GM12801 (cell line): ENCODE data around the gene KCNIP1.

Experiments
- CTCF ChIP-seq: IDR thresholded peaks from one replicate; pipeline ENCODE4 v1.5.1; 2011; ENCODE audit warnings: control low read depth; ENCODE audit not compliant: insufficient read length; ENCODE audit errors: extremely low read depth

Gene KCNIP1

GRCh38 chr5:170751631-170752030 is 247.8 kb downstream of the KCNIP1 start:
- TF ChIP-seq CTCF = no peak

- TF ChIP-seq CTCF = no peak
Observed at GRCh38 chr5:170752257-170753215, 248.7 kb downstream of the KCNIP1 start.

DNA sequence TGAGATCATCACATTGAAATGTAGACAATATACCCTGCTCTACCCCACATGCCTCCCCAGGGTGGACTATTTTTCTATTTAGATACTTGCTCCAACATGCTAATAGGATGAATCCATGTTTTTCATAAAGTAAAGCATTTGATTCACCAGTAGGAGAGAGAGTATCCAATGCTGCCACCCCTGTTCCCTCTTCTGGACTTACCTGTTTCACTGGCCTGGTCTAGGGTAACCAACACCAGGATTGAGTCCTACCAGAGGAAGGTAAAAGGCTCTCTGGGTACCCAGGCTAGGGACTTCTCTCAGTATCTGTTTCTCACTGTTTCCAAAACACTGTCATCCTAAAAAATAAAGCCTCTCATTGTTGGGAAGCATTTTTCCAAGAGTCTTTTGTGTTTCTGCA is 249.5 kb downstream of the KCNIP1 start:
- TF ChIP-seq CTCF = no peak

GRCh38 chr5:170755679-170756456 is 252.0 kb downstream of the KCNIP1 start:
- no peak for TF ChIP-seq CTCF

DNA sequence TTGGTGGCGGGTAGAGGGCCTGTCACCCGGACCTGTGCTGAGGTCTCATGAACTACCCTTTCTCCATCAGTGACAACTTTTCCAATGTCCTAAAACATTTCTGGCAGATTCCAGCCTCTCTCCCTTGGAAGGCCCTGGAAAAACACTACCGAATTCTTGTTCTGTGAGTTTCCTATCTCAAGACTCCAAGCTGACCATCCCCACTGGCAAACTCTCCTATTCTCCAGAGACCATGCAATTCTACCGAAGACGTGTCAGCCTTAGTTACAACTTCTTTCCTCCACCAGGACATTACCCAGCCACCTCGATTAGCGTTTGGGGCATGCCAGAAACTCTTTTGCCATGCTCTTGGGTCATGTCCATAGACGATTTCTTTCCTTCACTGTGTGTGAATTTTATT is 252.9 kb downstream of the KCNIP1 start:
- no peak for TF ChIP-seq CTCF

DNA sequence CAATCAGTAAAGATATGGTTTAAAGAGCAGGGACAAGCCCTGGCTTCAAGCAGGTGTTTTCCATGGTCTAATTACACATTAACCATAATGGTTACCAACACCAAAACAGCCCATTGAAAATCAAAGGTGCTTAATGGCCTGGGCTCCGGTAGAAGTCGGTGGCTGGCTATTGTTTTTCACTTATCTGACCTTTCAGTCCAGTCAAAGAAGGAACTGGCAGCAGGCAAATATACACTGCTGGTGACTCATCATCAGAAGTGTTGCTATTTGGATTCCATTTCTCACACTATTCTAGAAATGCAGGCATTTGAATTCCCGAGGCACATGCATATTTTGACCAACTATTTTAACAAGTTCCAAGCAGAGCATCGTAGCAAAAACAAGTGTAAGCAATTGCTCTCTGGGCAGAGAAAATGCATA is 253.4 kb downstream of the KCNIP1 start:
- no peak for TF ChIP-seq CTCF

DNA sequence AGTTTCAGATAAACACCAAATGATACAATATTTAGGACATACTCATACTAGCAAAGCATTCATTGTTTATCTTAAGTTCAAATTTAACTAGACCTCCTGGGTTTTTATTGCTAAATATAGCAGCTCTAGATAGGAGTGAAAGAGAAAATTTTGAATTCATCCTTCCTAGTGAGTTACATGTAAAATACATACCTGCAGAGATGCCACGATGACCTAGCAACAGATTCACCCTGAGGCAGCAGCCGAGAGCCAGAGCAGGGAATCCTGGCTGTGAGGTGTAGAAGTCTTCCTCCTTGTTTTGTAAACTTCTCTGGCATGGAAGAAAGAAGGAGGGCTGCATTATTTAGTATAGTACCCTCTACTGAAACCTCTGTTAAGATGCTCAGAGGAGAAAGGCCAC is 253.8 kb downstream of the KCNIP1 start:
- TF ChIP-seq CTCF = no peak
